ENCODE measurements around the gene MAN1A1. TPM values are rescaled to one million over a fixed set of nuclear protein-coding genes. Genes with fewer than 3 reads are reported as not detected.

The MAN1A1 gene
- total RNA-seq, 3 donors from 2014 or later: 45.1 to 74.2 (median 66.4) TPM

- Histone ChIP-seq H3K4me1 (ENCODE audit: low read depth) (peaks cover 2% of the 10 kb centered on the region), H3K4me3 (no peak overlapping the region), H3K9me3 (no peaks in the 10 kb centered on the region), H3K36me3 (ENCODE audit: low read depth) (no peaks in the 10 kb centered on the region)
- intact Hi-C loops (cut with DNase I, micrococcal nuclease): no loop called here
- TF ChIP-seq, protein P1, sequence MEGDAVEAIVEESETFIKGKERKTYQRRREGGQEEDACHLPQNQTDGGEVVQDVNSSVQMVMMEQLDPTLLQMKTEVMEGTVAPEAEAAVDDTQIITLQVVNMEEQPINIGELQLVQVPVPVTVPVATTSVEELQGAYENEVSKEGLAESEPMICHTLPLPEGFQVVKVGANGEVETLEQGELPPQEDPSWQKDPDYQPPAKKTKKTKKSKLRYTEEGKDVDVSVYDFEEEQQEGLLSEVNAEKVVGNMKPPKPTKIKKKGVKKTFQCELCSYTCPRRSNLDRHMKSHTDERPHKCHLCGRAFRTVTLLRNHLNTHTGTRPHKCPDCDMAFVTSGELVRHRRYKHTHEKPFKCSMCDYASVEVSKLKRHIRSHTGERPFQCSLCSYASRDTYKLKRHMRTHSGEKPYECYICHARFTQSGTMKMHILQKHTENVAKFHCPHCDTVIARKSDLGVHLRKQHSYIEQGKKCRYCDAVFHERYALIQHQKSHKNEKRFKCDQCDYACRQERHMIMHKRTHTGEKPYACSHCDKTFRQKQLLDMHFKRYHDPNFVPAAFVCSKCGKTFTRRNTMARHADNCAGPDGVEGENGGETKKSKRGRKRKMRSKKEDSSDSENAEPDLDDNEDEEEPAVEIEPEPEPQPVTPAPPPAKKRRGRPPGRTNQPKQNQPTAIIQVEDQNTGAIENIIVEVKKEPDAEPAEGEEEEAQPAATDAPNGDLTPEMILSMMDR (IDR thresholded peaks at IDR 0.05): no peak
- DNase-seq: no peak
- no peak for ATAC-seq
These were observed 107.8 kb downstream of the MAN1A1 start for GRCh38 chr6:119241540-119242309.

GRCh38 chr6:119241111-119241465 is 108.5 kb downstream of the MAN1A1 start:
- DNase-seq: peak in 1 of 3 donors; percentile 11
- intact Hi-C loops (cut with DNase I, micrococcal nuclease): no loop called here

GRCh38 chr6:119240257-119241110 is 109.1 kb downstream of the MAN1A1 start:
- intact Hi-C loops (cut with DNase I, micrococcal nuclease): no loop called here
- Histone ChIP-seq H3K4me3 (no peak overlapping the region), H3K9me3 (peaks cover 4% of the 10 kb centered on the region), H3K4me1 (ENCODE audit: low read depth) (peaks cover 2% of the 10 kb centered on the region), H3K36me3 (ENCODE audit: low read depth) (no peaks in the 10 kb centered on the region)
- DNase-seq (no peak), ATAC-seq (no peak)
- TF ChIP-seq, protein P1 (IDR thresholded peaks at IDR 0.05): no peak

More at GRCh38 chr6:119241111-119241465, 108.5 kb downstream of the MAN1A1 start:
- Histone ChIP-seq H3K9me3 (peaks cover 4% of the 10 kb centered on the region), H3K4me1 (ENCODE audit: low read depth) (peaks cover 2% of the 10 kb centered on the region), H3K4me3 (no peak overlapping the region), H3K36me3 (ENCODE audit: low read depth) (no peaks in the 10 kb centered on the region)
- TF ChIP-seq, protein P1 (IDR thresholded peaks at IDR 0.05): no peak
- peak; percentile 54 for ATAC-seq

- no peaks in the 10 kb centered on the region for H3K36me3 ChIP-seq (ENCODE audit: low read depth)
- intact Hi-C loops (cut with DNase I, micrococcal nuclease): no loop called here
- no peak for DNase-seq
- TF ChIP-seq, protein P1 (IDR thresholded peaks at IDR 0.05): no peak
- peak; percentile 33 for ATAC-seq
- peaks cover 4% of the 10 kb centered on the region for H3K9me3 ChIP-seq
- no peak overlapping the region for H3K4me3 ChIP-seq
- H3K4me1 ChIP-seq (ENCODE audit: low read depth): peaks cover 2% of the 10 kb centered on the region
These were observed 112.3 kb downstream of the MAN1A1 start for GRCh38 chr6:119237177-119237715.

DNA sequence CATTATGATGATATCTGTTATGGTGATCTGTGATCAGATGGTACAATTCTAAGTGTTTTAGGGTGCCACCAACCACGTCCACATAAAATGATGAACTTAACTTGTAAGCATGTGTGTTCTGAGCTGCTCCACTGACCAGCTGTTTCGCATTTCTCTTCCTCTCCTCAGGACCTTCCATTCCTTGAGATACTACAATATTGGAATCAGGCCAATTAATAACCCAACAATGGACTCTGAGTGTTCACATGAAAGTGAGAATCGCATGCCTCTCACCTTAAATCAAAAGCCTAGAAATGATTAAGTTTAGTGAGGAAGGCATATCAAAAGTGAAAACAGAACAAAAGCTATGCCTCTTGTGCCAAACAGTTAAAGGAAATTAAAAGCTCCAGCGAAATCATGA is 114.6 kb downstream of the MAN1A1 start:
- Histone ChIP-seq H3K4me1 (ENCODE audit: low read depth) (no peaks in the 10 kb centered on the region), H3K4me3 (no peak overlapping the region), H3K9me3 (peaks cover 4% of the 10 kb centered on the region), H3K36me3 (ENCODE audit: low read depth) (no peaks in the 10 kb centered on the region)
- DNase-seq (no peak), ATAC-seq (no peak)
- TF ChIP-seq, protein P1 (IDR thresholded peaks at IDR 0.05): no peak
- intact Hi-C loops (cut with DNase I, micrococcal nuclease): no loop called here

Data from mucosa of descending colon (tissue), 3 donors.